KBM-7 (cell line): ENCODE data around the gene UMPS.
A peak's percentile ranks its signal among the peaks of the same experiment; 100 is the strongest.

Experiments
- DNase-seq: peaks from one replicate; pipeline ENCODE4 v3.0.0-alpha.2; 2015
- in situ Hi-C: fragments of 300-500 bp; cut with MboI; formaldehyde crosslinking; loops from 2 replicates; pipeline ENCODE4 v1.14.3; 2020; ENCODE audit warnings: low sequenced_read_pairs, low pct_unique_long_range_greater_than_20kb, mixed read lengths

The UMPS gene

GRCh38 chr3:124761250-124761796, 31.1 kb downstream of the UMPS start:
- in situ Hi-C loops: no loop called here
- peak; percentile 69 for DNase-seq

- no peak for DNase-seq
- in situ Hi-C loops: no loop called here
Observed at GRCh38 chr3:124761935-124762660, 31.8 kb downstream of the UMPS start.

- in situ Hi-C loops: no loop called here
- no peak for DNase-seq
Observed at GRCh38 chr3:124762661-124763011, 32.4 kb downstream of the UMPS start.

- in situ Hi-C loops: no loop called here
- no peak for DNase-seq
Observed at GRCh38 chr3:124763206-124763605, 33.0 kb downstream of the UMPS start.

GRCh38 chr3:124763644-124764358, 33.5 kb downstream of the UMPS start:
- in situ Hi-C loops: no loop called here
- no peak for DNase-seq

- DNase-seq: no peak
- in situ Hi-C loops: no loop called here
Observed at GRCh38 chr3:124764746-124765145, 34.5 kb downstream of the UMPS start.

GRCh38 chr3:124765197-124765840, 35.1 kb downstream of the UMPS start:
- no peak for DNase-seq
- in situ Hi-C loops: no loop called here

- in situ Hi-C loops: no loop called here
- no peak for DNase-seq
Observed at GRCh38 chr3:124766113-124767095, 36.2 kb downstream of the UMPS start.

GRCh38 chr3:124767264-124767663, 37.0 kb downstream of the UMPS start:
- DNase-seq: no peak
- in situ Hi-C loops: no loop called here

- no peak for DNase-seq
- in situ Hi-C loops: no loop called here
Observed at GRCh38 chr3:124767691-124768090, 37.4 kb downstream of the UMPS start.

- DNase-seq: peak; percentile 39
- in situ Hi-C loops: no loop called here
Observed at GRCh38 chr3:124768812-124769211, 38.6 kb downstream of the UMPS start.

GRCh38 chr3:124769462-124769861, 39.2 kb downstream of the UMPS start:
- in situ Hi-C loops: no loop called here
- no peak for DNase-seq

- DNase-seq: no peak
- in situ Hi-C loops: loop anchor here (10.0 kb wide), 1 partner anchor 134 kb away; no protein-coding TSS in a partner anchor
Observed at GRCh38 chr3:124770336-124771082, 40.3 kb downstream of the UMPS start.

- no peak for DNase-seq
- in situ Hi-C loops: loop anchor here (10.0 kb wide), 1 partner anchor 134 kb away; no protein-coding TSS in a partner anchor
Observed at GRCh38 chr3:124771083-124771445, 40.8 kb downstream of the UMPS start.

- DNase-seq: peak; percentile 68
- in situ Hi-C loops: loop anchor here (10.0 kb wide), 1 partner anchor 133 kb away; no protein-coding TSS in a partner anchor
Observed at GRCh38 chr3:124772081-124772831, 42.0 kb downstream of the UMPS start.

GRCh38 chr3:124773351-124774326, 43.4 kb downstream of the UMPS start:
- no peak for DNase-seq
- in situ Hi-C loops: loop anchor here (10.0 kb wide), 1 partner anchor 131 kb away; no protein-coding TSS in a partner anchor
